Measurements from ENCODE around the gene MYO5A. TPM values are rescaled to one million over a fixed set of nuclear protein-coding genes. Genes with fewer than 3 reads are reported as not detected.

Gene MYO5A
- polyA plus RNA-seq, 1 donor (not counting 4 experiments of a cell fraction or from before 2014, with no cell fraction given), result 53.8 TPM

DNA sequence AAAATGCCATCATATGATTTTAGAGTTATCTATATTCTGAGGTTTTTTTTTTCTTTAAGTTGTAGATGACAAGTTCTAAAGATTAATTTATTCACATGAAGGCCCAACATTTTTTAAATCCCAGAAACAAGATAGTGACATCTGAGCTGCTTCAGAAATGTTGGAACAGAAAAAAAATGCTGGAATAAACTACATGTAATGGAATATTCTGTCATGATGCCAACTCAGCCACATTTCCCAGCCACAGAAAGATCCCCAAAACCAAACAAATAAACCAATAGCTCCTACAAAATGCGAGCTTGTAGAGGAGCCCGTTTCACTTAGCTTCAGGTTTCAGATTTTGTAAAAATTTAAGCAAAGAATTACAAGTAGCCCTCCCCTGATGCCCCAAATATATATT lies 122.1 kb downstream of the MYO5A start:
- H3K4me2 ChIP-seq (ENCODE audit: control insufficient read depth, extremely low read depth, insufficient read depth, low read depth, low read length), result no peak overlapping the region

DNA sequence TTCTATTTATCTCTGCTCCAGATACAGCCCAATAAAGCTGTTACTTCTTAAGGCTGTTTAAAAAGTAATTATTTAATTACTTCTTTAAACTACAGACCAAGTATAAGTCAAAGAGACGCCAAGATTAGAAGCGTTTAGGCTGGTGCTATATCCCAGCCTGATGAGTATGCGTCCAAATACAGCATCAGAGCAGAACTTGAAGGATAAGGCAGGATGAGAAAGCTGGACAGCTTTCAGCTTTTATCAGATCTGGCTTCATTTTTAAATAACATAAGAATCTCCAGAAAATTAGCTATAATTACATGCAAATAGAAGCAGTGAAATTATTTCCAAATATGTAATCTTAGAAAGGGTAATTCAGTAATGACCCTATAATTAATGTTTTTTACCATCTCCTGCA lies 122.8 kb downstream of the MYO5A start:
- Histone ChIP-seq H3K9ac (ENCODE audit: control insufficient read depth, extremely low read depth, insufficient read depth, low read length) (no peak overlapping the region), H3K9me3 (ENCODE audit: control insufficient read depth, low read depth, low read length) (no peaks in the 10 kb centered on the region), H3K79me2 (ENCODE audit: control insufficient read depth, insufficient read depth, low read length) (no peaks in the 10 kb centered on the region), H2AFZ (ENCODE audit: control insufficient read depth, low read length) (no peak overlapping the region), H3K9me1 (ENCODE audit: control insufficient read depth, extremely low read depth, insufficient read depth, low read length) (no peaks in the 10 kb centered on the region), H3K4me1 (ENCODE audit: control insufficient read depth, extremely low read depth, insufficient read depth, low read length) (no peaks in the 10 kb centered on the region), H3K27me3 (ENCODE audit: control insufficient read depth, extremely low read depth, insufficient read depth, low read length) (no peaks in the 10 kb centered on the region), H3K27ac (ENCODE audit: control insufficient read depth, insufficient read depth, low read length) (no peak overlapping the region), H3K4me2 (ENCODE audit: control insufficient read depth, extremely low read depth, insufficient read depth, low read depth, low read length) (no peak overlapping the region), H3K36me3 (ENCODE audit: control insufficient read depth in 2 of 2, extremely low read depth in 1 of 2, insufficient read depth in 2 of 2, low read length in 2 of 2) (peaks cover 0 to 7% of the 10 kb centered on the region in 2 experiments), H3K4me3 (ENCODE audit: control insufficient read depth in 2 of 3, extremely low read depth in 1 of 3, insufficient read depth in 2 of 3, low read depth in 1 of 3, low read length in 3 of 3) (no peak overlapping the region), H4K20me1 (ENCODE audit: control insufficient read depth, extremely low read depth, insufficient read depth, low read length) (no peaks in the 10 kb centered on the region)
- no peak for TF ChIP-seq EZH2 (IDR thresholded peaks at IDR 0.05; ENCODE audit: low read length)
- TF ChIP-seq, protein P1, sequence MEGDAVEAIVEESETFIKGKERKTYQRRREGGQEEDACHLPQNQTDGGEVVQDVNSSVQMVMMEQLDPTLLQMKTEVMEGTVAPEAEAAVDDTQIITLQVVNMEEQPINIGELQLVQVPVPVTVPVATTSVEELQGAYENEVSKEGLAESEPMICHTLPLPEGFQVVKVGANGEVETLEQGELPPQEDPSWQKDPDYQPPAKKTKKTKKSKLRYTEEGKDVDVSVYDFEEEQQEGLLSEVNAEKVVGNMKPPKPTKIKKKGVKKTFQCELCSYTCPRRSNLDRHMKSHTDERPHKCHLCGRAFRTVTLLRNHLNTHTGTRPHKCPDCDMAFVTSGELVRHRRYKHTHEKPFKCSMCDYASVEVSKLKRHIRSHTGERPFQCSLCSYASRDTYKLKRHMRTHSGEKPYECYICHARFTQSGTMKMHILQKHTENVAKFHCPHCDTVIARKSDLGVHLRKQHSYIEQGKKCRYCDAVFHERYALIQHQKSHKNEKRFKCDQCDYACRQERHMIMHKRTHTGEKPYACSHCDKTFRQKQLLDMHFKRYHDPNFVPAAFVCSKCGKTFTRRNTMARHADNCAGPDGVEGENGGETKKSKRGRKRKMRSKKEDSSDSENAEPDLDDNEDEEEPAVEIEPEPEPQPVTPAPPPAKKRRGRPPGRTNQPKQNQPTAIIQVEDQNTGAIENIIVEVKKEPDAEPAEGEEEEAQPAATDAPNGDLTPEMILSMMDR (optimal IDR thresholded peaks at IDR 0.05 in 1 of 3, IDR thresholded peaks at IDR 0.05 in 1 of 3, conservative IDR thresholded peaks at IDR 0.05 in 1 of 3; ENCODE audit: extremely low read depth in 1 of 3, insufficient read depth in 2 of 3, low read length in 3 of 3), result no peak
- no peak for FAIRE-seq
- no peak for DNase-seq (ENCODE audit: low read depth, low spot score)
- dilution Hi-C loops (cut with MboI; ENCODE audit: extremely low pct_ligation_motif_present, low sequenced_read_pairs), result no loop called here

More for the DNA sequence above, 122.1 kb downstream of the MYO5A start:
- no peak overlapping the region for H3K9ac ChIP-seq (ENCODE audit: control insufficient read depth, extremely low read depth, insufficient read depth, low read length)
- no peak overlapping the region for H2AFZ ChIP-seq (ENCODE audit: control insufficient read depth, low read length)
- no peaks in the 10 kb centered on the region for H4K20me1 ChIP-seq (ENCODE audit: control insufficient read depth, extremely low read depth, insufficient read depth, low read length)
- peaks cover 0 to 7% of the 10 kb centered on the region in 2 experiments for H3K36me3 ChIP-seq (ENCODE audit: control insufficient read depth in 2 of 2, extremely low read depth in 1 of 2, insufficient read depth in 2 of 2, low read length in 2 of 2)
- dilution Hi-C loops (cut with MboI; ENCODE audit: extremely low pct_ligation_motif_present, low sequenced_read_pairs), result no loop called here
- no peak overlapping the region for H3K27ac ChIP-seq (ENCODE audit: control insufficient read depth, insufficient read depth, low read length)
- DNase-seq (ENCODE audit: low read depth, low spot score) (no peak), FAIRE-seq (no peak)
- no peaks in the 10 kb centered on the region for H3K9me1 ChIP-seq (ENCODE audit: control insufficient read depth, extremely low read depth, insufficient read depth, low read length)
- H3K9me3 ChIP-seq (ENCODE audit: control insufficient read depth, low read depth, low read length), result no peaks in the 10 kb centered on the region
- H3K79me2 ChIP-seq (ENCODE audit: control insufficient read depth, insufficient read depth, low read length), result no peaks in the 10 kb centered on the region
- no peaks in the 10 kb centered on the region for H3K4me1 ChIP-seq (ENCODE audit: control insufficient read depth, extremely low read depth, insufficient read depth, low read length)
- H3K27me3 ChIP-seq (ENCODE audit: control insufficient read depth, extremely low read depth, insufficient read depth, low read length), result no peaks in the 10 kb centered on the region
- TF ChIP-seq EZH2 (IDR thresholded peaks at IDR 0.05; ENCODE audit: low read length), result no peak
- TF ChIP-seq, protein P1 (optimal IDR thresholded peaks at IDR 0.05 in 1 of 3, IDR thresholded peaks at IDR 0.05 in 1 of 3, conservative IDR thresholded peaks at IDR 0.05 in 1 of 3; ENCODE audit: extremely low read depth in 1 of 3, insufficient read depth in 2 of 3, low read length in 3 of 3), result no peak
- no peak overlapping the region for H3K4me3 ChIP-seq (ENCODE audit: control insufficient read depth in 2 of 3, extremely low read depth in 1 of 3, insufficient read depth in 2 of 3, low read depth in 1 of 3, low read length in 3 of 3)
